GM23338 (cell line): ENCODE results near the gene DDX39A.

ENCODE experiments used
- CREB1 ChIP-seq: fragments of 250-450 bp; sonication (Bioruptor Pico); IDR thresholded peaks from 2 replicates; pipeline ENCODE4 v1.5.0; 2020; ENCODE audit warnings: low read depth, mild to moderate bottlenecking, moderate library complexity
- EZH2 ChIP-seq: fragments of 200-600 bp; sonication (generic); IDR thresholded peaks from one replicate; pipeline ENCODE4 v1.8.0; 2017; ENCODE audit warnings: antibody characterized with exemption, mild to moderate bottlenecking, low read depth; ENCODE audit not compliant: unreplicated experiment
- EZH2phosphoT487 ChIP-seq: fragments of 200-600 bp; sonication (generic); IDR thresholded peaks from one replicate; pipeline ENCODE4 v1.8.1; 2018; ENCODE audit warnings: antibody characterized with exemption; ENCODE audit not compliant: unreplicated experiment
- POLR2AphosphoS5 ChIP-seq: IDR thresholded peaks from 2 replicates; pipeline ENCODE4 v1.6.1; 2016; ENCODE audit warnings: antibody characterized with exemption, low read depth
- TF ChIP-seq, protein P1 (sequence below), 2 experiments: fragments of 200-600 bp in 1 of 2; sonication (generic) in 1 of 2; conservative IDR thresholded peaks; 2 replicates each; pipeline versions ENCODE4 v1.5.1 to v1.6.1; 2016 to 2017; ENCODE audit warnings: antibody characterized with exemption in 2 of 2, low read depth in 2 of 2, mild to moderate bottlenecking in 2 of 2, moderate library complexity in 1 of 2
- TF ChIP-seq, protein P2 (sequence below): IDR thresholded peaks from one replicate; pipeline ENCODE4 v1.6.1; 2018; ENCODE audit warnings: antibody characterized with exemption; ENCODE audit not compliant: unreplicated experiment

DNA sequence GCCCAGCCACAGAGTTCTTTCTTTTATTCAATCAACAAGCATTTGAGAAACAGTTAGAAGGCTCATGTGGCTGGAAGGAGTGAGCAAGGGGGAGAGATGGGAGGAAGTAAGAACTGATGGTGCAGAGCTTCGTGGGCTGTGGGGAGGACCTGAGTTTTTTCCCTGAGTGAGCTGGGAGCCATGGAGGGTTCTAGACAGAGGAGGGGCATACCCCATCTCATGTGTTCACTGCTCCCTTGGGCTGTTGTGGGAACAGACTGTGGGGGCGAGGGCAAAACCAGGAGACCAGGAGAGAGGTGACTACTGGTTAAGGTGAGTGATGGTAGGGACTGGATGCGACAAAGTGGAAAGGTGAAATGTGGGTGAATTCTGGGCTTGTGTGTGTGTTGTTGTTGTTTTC is 11.6 kb upstream of the DDX39A start:
- no peak for TF ChIP-seq POLR2AphosphoS5
- TF ChIP-seq, protein P1, sequence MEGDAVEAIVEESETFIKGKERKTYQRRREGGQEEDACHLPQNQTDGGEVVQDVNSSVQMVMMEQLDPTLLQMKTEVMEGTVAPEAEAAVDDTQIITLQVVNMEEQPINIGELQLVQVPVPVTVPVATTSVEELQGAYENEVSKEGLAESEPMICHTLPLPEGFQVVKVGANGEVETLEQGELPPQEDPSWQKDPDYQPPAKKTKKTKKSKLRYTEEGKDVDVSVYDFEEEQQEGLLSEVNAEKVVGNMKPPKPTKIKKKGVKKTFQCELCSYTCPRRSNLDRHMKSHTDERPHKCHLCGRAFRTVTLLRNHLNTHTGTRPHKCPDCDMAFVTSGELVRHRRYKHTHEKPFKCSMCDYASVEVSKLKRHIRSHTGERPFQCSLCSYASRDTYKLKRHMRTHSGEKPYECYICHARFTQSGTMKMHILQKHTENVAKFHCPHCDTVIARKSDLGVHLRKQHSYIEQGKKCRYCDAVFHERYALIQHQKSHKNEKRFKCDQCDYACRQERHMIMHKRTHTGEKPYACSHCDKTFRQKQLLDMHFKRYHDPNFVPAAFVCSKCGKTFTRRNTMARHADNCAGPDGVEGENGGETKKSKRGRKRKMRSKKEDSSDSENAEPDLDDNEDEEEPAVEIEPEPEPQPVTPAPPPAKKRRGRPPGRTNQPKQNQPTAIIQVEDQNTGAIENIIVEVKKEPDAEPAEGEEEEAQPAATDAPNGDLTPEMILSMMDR (conservative IDR thresholded peaks at IDR 0.05; ENCODE audit: low read depth in 2 of 2) = no peak
- TF ChIP-seq CREB1 = no peak
- TF ChIP-seq EZH2 = no peak
- TF ChIP-seq EZH2phosphoT487 = no peak
- TF ChIP-seq, protein P2, sequence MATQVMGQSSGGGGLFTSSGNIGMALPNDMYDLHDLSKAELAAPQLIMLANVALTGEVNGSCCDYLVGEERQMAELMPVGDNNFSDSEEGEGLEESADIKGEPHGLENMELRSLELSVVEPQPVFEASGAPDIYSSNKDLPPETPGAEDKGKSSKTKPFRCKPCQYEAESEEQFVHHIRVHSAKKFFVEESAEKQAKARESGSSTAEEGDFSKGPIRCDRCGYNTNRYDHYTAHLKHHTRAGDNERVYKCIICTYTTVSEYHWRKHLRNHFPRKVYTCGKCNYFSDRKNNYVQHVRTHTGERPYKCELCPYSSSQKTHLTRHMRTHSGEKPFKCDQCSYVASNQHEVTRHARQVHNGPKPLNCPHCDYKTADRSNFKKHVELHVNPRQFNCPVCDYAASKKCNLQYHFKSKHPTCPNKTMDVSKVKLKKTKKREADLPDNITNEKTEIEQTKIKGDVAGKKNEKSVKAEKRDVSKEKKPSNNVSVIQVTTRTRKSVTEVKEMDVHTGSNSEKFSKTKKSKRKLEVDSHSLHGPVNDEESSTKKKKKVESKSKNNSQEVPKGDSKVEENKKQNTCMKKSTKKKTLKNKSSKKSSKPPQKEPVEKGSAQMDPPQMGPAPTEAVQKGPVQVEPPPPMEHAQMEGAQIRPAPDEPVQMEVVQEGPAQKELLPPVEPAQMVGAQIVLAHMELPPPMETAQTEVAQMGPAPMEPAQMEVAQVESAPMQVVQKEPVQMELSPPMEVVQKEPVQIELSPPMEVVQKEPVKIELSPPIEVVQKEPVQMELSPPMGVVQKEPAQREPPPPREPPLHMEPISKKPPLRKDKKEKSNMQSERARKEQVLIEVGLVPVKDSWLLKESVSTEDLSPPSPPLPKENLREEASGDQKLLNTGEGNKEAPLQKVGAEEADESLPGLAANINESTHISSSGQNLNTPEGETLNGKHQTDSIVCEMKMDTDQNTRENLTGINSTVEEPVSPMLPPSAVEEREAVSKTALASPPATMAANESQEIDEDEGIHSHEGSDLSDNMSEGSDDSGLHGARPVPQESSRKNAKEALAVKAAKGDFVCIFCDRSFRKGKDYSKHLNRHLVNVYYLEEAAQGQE = no peak
